ENCODE data around the gene XXYLT1.

Gene XXYLT1

DNA sequence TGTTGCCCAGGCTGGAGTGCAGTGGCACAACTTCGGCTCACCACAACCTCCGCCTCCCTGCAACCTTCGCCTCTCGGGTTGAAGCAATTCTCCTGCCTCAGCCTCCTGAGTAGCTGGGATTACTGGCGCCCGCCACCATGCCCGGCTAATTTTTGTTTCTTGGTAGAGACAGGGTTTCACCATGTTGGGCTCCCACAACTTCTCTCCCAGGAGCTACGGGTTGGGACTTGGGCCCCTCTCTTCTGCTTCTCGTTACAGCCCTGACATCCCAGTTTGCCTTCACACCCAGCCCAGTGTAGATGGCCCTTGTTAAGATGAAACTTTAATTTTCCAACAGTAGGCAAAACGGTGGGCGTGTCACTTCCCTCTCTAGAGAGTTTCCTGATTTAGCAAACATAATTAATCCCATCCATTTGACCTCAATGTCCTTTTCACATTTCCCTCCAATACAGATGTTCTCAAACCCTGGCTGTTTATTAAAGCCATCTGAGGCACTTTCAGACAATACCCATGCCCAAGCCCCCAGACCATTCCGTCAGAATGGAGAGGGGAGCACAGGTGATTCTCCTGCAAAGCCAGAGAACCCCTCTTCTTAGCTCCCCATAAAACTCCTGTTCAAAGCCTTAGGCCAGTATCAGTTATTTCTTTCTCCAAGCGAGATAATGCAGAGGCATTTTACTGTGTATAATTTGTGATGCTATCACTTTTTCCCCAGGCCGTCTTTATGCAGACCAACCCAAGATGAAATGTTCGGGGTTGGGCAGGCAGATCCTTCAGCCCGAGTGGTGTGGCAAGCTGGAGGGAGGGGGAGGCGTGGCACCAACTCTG, 245.7 kb downstream of the XXYLT1 start (continued):
- TF ChIP-seq ZSCAN5A (tag by site-specific recombination; IDR thresholded peaks at IDR 0.05) (no peak), ZNF791 (tag by site-specific recombination; IDR thresholded peaks at IDR 0.05) (no peak), ZNF416 (tag by site-specific recombination; IDR thresholded peaks at IDR 0.05) (no peak), ZNF701 (tag by site-specific recombination; IDR thresholded peaks at IDR 0.05) (no peak), PRDM1 (tag by site-specific recombination; IDR thresholded peaks at IDR 0.05) (no peak), PRDM6 (tag by site-specific recombination; IDR thresholded peaks at IDR 0.05) (no peak)
- TF ChIP-seq, protein P1, sequence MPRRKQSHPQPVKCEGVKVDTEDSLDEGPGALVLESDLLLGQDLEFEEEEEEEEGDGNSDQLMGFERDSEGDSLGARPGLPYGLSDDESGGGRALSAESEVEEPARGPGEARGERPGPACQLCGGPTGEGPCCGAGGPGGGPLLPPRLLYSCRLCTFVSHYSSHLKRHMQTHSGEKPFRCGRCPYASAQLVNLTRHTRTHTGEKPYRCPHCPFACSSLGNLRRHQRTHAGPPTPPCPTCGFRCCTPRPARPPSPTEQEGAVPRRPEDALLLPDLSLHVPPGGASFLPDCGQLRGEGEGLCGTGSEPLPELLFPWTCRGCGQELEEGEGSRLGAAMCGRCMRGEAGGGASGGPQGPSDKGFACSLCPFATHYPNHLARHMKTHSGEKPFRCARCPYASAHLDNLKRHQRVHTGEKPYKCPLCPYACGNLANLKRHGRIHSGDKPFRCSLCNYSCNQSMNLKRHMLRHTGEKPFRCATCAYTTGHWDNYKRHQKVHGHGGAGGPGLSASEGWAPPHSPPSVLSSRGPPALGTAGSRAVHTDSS (tag by site-specific recombination; IDR thresholded peaks at IDR 0.05): no peak
- TF ChIP-seq, protein P2, sequence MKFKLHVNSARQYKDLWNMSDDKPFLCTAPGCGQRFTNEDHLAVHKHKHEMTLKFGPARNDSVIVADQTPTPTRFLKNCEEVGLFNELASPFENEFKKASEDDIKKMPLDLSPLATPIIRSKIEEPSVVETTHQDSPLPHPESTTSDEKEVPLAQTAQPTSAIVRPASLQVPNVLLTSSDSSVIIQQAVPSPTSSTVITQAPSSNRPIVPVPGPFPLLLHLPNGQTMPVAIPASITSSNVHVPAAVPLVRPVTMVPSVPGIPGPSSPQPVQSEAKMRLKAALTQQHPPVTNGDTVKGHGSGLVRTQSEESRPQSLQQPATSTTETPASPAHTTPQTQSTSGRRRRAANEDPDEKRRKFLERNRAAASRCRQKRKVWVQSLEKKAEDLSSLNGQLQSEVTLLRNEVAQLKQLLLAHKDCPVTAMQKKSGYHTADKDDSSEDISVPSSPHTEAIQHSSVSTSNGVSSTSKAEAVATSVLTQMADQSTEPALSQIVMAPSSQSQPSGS (tag by site-specific recombination; IDR thresholded peaks at IDR 0.05; ENCODE audit: low read depth): no peak

- POLR2A ChIA-PET: no interaction called here
- H3K36me3 ChIP-seq (ENCODE audit: control insufficient read depth in 2 of 2, insufficient read depth in 1 of 2, low read length in 2 of 2): no peaks in the 10 kb centered on the region
- no peak overlapping the region for H3K27ac ChIP-seq (ENCODE audit: extremely low read depth, low read depth, low read length)
- no peaks in the 10 kb centered on the region for H3K9me3 ChIP-seq (ENCODE audit: control insufficient read depth, insufficient read depth, low read depth, low read length)
- TF ChIP-seq ZSCAN4 (tag by site-specific recombination; IDR thresholded peaks at IDR 0.05) (peak; percentile 69; the same call in 1 of the 2 replicates), ZNF660 (tag by site-specific recombination; IDR thresholded peaks at IDR 0.05) (no peak)
- CTCF ChIA-PET: no interaction called here
- no peak overlapping the region for H3K4me3 ChIP-seq (ENCODE audit: low read depth, low read length)
- H3K4me1 ChIP-seq (ENCODE audit: control insufficient read depth, insufficient read depth, low read length): no peaks in the 10 kb centered on the region
Measured at GRCh38 chr3:195023989-195024388, 247.0 kb downstream of the XXYLT1 start.

DNA sequence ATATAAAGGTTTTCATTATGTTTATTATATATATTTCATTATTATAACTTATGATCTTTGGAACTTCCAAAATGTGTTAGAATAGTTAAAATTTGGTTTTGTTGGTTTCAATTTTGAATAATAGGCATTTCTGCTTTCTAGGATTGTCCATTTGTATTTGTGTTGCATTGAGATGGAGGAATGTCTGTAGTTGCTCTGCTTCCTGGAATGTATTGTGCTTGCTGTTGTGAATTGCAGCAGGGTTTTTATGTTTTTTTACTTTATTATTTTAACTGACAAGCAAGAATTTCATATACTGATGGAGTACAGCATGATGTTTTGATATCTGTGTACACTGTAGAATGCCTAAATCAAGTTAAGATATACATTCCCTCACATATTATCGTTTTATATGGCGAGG, 247.4 kb downstream of the XXYLT1 start:
- H3K4me3 ChIP-seq (ENCODE audit: low read depth, low read length): no peak overlapping the region
- CTCF ChIA-PET: no interaction called here
- no peaks in the 10 kb centered on the region for H3K4me1 ChIP-seq (ENCODE audit: control insufficient read depth, insufficient read depth, low read length)
- no peaks in the 10 kb centered on the region for H3K36me3 ChIP-seq (ENCODE audit: control insufficient read depth in 2 of 2, insufficient read depth in 1 of 2, low read length in 2 of 2)
- no peak overlapping the region for H3K27ac ChIP-seq (ENCODE audit: extremely low read depth, low read depth, low read length)
- POLR2A ChIA-PET: no interaction called here
- no peak for TF ChIP-seq SP2 (tag by site-specific recombination; IDR thresholded peaks at IDR 0.05)
- no peak for TF ChIP-seq ZNF155 (tag by site-specific recombination; IDR thresholded peaks at IDR 0.05)
- no peak for TF ChIP-seq ZNF585B (tag by site-specific recombination; IDR thresholded peaks at IDR 0.05)
- TF ChIP-seq ZNF658 (tag by site-specific recombination; IDR thresholded peaks at IDR 0.05): no peak
- no peak for TF ChIP-seq ZNF311 (tag by site-specific recombination; IDR thresholded peaks at IDR 0.05; ENCODE audit: borderline replicate concordance)
- no peak for TF ChIP-seq ZNF140 (tag by site-specific recombination; IDR thresholded peaks at IDR 0.05)
- no peak for TF ChIP-seq YY2 (tag by site-specific recombination; IDR thresholded peaks at IDR 0.05)
- TF ChIP-seq ZNF423 (tag by site-specific recombination; IDR thresholded peaks at IDR 0.05): no peak
- H3K9me3 ChIP-seq (ENCODE audit: control insufficient read depth, insufficient read depth, low read depth, low read length): no peaks in the 10 kb centered on the region

All from HEK293 (cell line).